SK-N-SH treated with all-trans-retinoic acid at 6 μM for 48 hours (cell line): ENCODE measurements around the gene BAIAP3.

ENCODE experiments used
- ATAC-seq: fragments of 200-7000 bp; cut with Tn5 transposase; 3 replicates; pipeline ENCODE4 v1.9.1; 2020; ENCODE audit warnings: mild to moderate bottlenecking, moderate library complexity
- BACH2 ChIP-seq: fragments of 250-450 bp; sonication (Bioruptor Pico); IDR thresholded peaks from 2 replicates; pipeline ENCODE4 v1.9.0; 2021; ENCODE audit warnings: mild to moderate bottlenecking, borderline replicate concordance
- CREB5 ChIP-seq: fragments of 250-450 bp; sonication (Bioruptor Pico); IDR thresholded peaks from 2 replicates; pipeline ENCODE4 v1.5.1; 2020; ENCODE audit warnings: low read depth, mild to moderate bottlenecking, moderate library complexity
- CSDC2 ChIP-seq: fragments of 250-450 bp; sonication (Bioruptor Pico); IDR thresholded peaks from 2 replicates; pipeline ENCODE4 v1.5.0; 2020; ENCODE audit warnings: mild to moderate bottlenecking, moderate library complexity
- ESRRG ChIP-seq: fragments of 250-450 bp; sonication (Bioruptor Pico); IDR thresholded peaks from 2 replicates; pipeline ENCODE4 v1.6.1; 2021; ENCODE audit warnings: mild to moderate bottlenecking
- GLIS3 ChIP-seq: fragments of 250-450 bp; sonication (Bioruptor Pico); IDR thresholded peaks from 2 replicates; pipeline ENCODE4 v1.5.0; 2020; ENCODE audit warnings: mild to moderate bottlenecking, moderate library complexity
- ISL1 ChIP-seq: fragments of 250-450 bp; sonication (Bioruptor Pico); IDR thresholded peaks from 2 replicates; pipeline ENCODE4 v2.1.2; 2022; ENCODE audit warnings: mild to moderate bottlenecking, moderate library complexity
- OSR1 ChIP-seq: fragments of 250-450 bp; sonication (Bioruptor Pico); IDR thresholded peaks from 2 replicates; pipeline ENCODE4 v1.8.0; 2022; ENCODE audit warnings: moderate library complexity, mild to moderate bottlenecking, inconsistent platforms
- PPARA ChIP-seq: fragments of 250-450 bp; sonication (Bioruptor Pico); IDR thresholded peaks from 2 replicates; pipeline ENCODE4 v1.5.0; 2020; ENCODE audit warnings: mild to moderate bottlenecking, borderline replicate concordance
- RARB ChIP-seq: fragments of 250-450 bp; sonication (Bioruptor Pico); IDR thresholded peaks from 2 replicates; pipeline ENCODE4 v1.8.0; 2021; ENCODE audit warnings: mild to moderate bottlenecking, moderate library complexity
- SNAI2 ChIP-seq: fragments of 250-450 bp; sonication (Bioruptor Pico); IDR thresholded peaks from 2 replicates; pipeline ENCODE4 v1.5.0; 2020; ENCODE audit warnings: mild to moderate bottlenecking, moderate library complexity
- TCF4 ChIP-seq: fragments of 250-450 bp; sonication (Bioruptor Pico); IDR thresholded peaks from 2 replicates; pipeline ENCODE4 v1.8.0; 2021; ENCODE audit warnings: mild to moderate bottlenecking, moderate library complexity, borderline replicate concordance
- TOX ChIP-seq: fragments of 250-450 bp; sonication (Bioruptor Pico); IDR thresholded peaks from 2 replicates; pipeline ENCODE4 v1.8.0; 2021; ENCODE audit warnings: mild to moderate bottlenecking, moderate library complexity, borderline replicate concordance
- TSHZ2 ChIP-seq: fragments of 250-450 bp; sonication (Bioruptor Pico); IDR thresholded peaks from 2 replicates; pipeline ENCODE4 v1.5.0; 2020; ENCODE audit warnings: mild to moderate bottlenecking, moderate library complexity
- ZC3H10 ChIP-seq: fragments of 250-450 bp; sonication (Bioruptor Pico); IDR thresholded peaks from 2 replicates; pipeline ENCODE4 v1.5.1; 2021; ENCODE audit warnings: mild to moderate bottlenecking, moderate library complexity
- ZFP3 ChIP-seq: fragments of 250-450 bp; sonication (Bioruptor Pico); IDR thresholded peaks from 2 replicates; pipeline ENCODE4 v1.5.0; 2020; ENCODE audit warnings: mild to moderate bottlenecking, moderate library complexity
- ZFP30 ChIP-seq: fragments of 450-650 bp; formaldehyde crosslinking; IDR thresholded peaks from 2 replicates; pipeline ENCODE4 v1.5.0; 2022; ENCODE audit warnings: mild to moderate bottlenecking, moderate library complexity
- ZNF565 ChIP-seq: fragments of 450-650 bp; formaldehyde crosslinking; conservative IDR thresholded peaks from 2 replicates; pipeline ENCODE4 v1.5.0; 2020; ENCODE audit warnings: low read depth, mild to moderate bottlenecking, moderate library complexity
- ZNF70 ChIP-seq: fragments of 450-650 bp; formaldehyde crosslinking; IDR thresholded peaks from 2 replicates; pipeline ENCODE4 v1.5.0; 2020; ENCODE audit warnings: mild to moderate bottlenecking, moderate library complexity
- ZNF8 ChIP-seq: fragments of 450-650 bp; formaldehyde crosslinking; IDR thresholded peaks from 2 replicates; pipeline ENCODE4 v1.5.0; 2020; ENCODE audit warnings: mild to moderate bottlenecking, moderate library complexity
- TF ChIP-seq, protein P1 (sequence below): fragments of 250-450 bp; sonication (Bioruptor Pico); IDR thresholded peaks from 2 replicates; pipeline ENCODE4 v1.5.1; 2021; ENCODE audit warnings: mild to moderate bottlenecking, moderate library complexity
- TF ChIP-seq, protein P2 (sequence below): fragments of 250-450 bp; sonication (Bioruptor Pico); IDR thresholded peaks from 2 replicates; pipeline ENCODE4 v1.8.0; 2020; ENCODE audit warnings: mild to moderate bottlenecking, moderate library complexity, borderline replicate concordance

The BAIAP3 gene

GRCh38 chr16:1335996-1336395 is 2.6 kb downstream of the BAIAP3 start (continued):
- TF ChIP-seq, protein P1, sequence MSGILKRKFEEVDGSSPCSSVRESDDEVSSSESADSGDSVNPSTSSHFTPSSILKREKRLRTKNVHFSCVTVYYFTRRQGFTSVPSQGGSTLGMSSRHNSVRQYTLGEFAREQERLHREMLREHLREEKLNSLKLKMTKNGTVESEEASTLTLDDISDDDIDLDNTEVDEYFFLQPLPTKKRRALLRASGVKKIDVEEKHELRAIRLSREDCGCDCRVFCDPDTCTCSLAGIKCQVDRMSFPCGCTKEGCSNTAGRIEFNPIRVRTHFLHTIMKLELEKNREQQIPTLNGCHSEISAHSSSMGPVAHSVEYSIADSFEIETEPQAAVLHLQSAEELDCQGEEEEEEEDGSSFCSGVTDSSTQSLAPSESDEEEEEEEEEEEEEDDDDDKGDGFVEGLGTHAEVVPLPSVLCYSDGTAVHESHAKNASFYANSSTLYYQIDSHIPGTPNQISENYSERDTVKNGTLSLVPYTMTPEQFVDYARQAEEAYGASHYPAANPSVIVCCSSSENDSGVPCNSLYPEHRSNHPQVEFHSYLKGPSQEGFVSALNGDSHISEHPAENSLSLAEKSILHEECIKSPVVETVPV (CRISPR knock-in tag) = no peak
- TF ChIP-seq GLIS3 (CRISPR knock-in tag) = no peak
- TF ChIP-seq TSHZ2 = no peak
- TF ChIP-seq ISL1 (CRISPR knock-in tag) = no peak
- TF ChIP-seq PPARA (CRISPR knock-in tag) = no peak
- TF ChIP-seq TOX (CRISPR knock-in tag) = no peak
- TF ChIP-seq, all 23 proteins: peak for 0

DNA sequence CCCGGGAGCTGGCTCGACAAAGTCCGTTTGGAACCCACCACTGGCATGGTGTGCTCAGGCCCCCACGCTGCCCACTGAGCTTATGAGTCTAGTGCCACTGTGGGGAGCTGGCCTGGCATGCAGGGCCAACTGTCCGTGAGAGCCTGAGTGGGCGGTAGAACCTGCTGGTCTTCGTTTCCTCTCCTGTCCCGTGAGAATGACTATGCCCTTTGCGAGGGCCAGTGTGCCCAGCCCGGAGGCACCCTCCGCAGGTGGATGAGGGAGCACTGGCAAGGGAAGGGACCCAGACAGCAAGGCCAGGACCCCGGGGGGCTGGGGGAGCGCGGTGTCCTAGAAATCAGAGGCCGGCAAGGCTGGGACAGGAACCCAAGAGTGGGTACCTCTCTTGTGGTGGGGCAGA is 3.2 kb downstream of the BAIAP3 start:
- ATAC-seq = no peak
- no peak for TF ChIP-seq OSR1 (CRISPR knock-in tag)
- TF ChIP-seq ZNF70 (CRISPR knock-in tag) = no peak
- no peak for TF ChIP-seq CSDC2 (CRISPR knock-in tag)
- no peak for TF ChIP-seq ZFP30
- no peak for TF ChIP-seq PPARA (CRISPR knock-in tag)
- no peak for TF ChIP-seq ZFP3 (CRISPR knock-in tag)

GRCh38 chr16:1337486-1337885 is 4.0 kb downstream of the BAIAP3 start:
- TF ChIP-seq TCF4 (CRISPR knock-in tag) (no peak), ZNF70 (CRISPR knock-in tag) (no peak), CREB5 (CRISPR knock-in tag) (no peak), PPARA (CRISPR knock-in tag) (no peak), TSHZ2 (no peak), CSDC2 (CRISPR knock-in tag) (no peak), GLIS3 (CRISPR knock-in tag) (no peak), OSR1 (CRISPR knock-in tag) (no peak)
- ATAC-seq = no peak

- no peak for TF ChIP-seq ZNF565 (CRISPR knock-in tag)
- TF ChIP-seq ZC3H10 (CRISPR knock-in tag) = no peak
- no peak for TF ChIP-seq OSR1 (CRISPR knock-in tag)
- no peak for TF ChIP-seq RARB (CRISPR knock-in tag)
- TF ChIP-seq BACH2 (CRISPR knock-in tag) = no peak
- TF ChIP-seq ISL1 (CRISPR knock-in tag) = no peak
- no peak for TF ChIP-seq ZNF8 (CRISPR knock-in tag)
- no peak for TF ChIP-seq PPARA (CRISPR knock-in tag)
- no peak for TF ChIP-seq ZNF70 (CRISPR knock-in tag)
- no peak for TF ChIP-seq ESRRG (CRISPR knock-in tag)
- TF ChIP-seq, protein P1 (CRISPR knock-in tag) = no peak
- TF ChIP-seq, protein P2, sequence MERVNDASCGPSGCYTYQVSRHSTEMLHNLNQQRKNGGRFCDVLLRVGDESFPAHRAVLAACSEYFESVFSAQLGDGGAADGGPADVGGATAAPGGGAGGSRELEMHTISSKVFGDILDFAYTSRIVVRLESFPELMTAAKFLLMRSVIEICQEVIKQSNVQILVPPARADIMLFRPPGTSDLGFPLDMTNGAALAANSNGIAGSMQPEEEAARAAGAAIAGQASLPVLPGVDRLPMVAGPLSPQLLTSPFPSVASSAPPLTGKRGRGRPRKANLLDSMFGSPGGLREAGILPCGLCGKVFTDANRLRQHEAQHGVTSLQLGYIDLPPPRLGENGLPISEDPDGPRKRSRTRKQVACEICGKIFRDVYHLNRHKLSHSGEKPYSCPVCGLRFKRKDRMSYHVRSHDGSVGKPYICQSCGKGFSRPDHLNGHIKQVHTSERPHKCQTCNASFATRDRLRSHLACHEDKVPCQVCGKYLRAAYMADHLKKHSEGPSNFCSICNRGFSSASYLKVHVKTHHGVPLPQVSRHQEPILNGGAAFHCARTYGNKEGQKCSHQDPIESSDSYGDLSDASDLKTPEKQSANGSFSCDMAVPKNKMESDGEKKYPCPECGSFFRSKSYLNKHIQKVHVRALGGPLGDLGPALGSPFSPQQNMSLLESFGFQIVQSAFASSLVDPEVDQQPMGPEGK = no peak
- TF ChIP-seq ZFP3 (CRISPR knock-in tag) = no peak
- no peak for TF ChIP-seq SNAI2 (CRISPR knock-in tag)
- TF ChIP-seq CSDC2 (CRISPR knock-in tag) = no peak
- TF ChIP-seq TCF4 (CRISPR knock-in tag) = no peak
- no peak for TF ChIP-seq CREB5 (CRISPR knock-in tag)
- no peak for TF ChIP-seq GLIS3 (CRISPR knock-in tag)
- ATAC-seq = no peak
These were observed 4.8 kb downstream of the BAIAP3 start for GRCh38 chr16:1338119-1338730.
